DND-41 (cell line): ENCODE data around the gene CTDSP2.

Experiments used
- CTCF ChIP-seq: IDR thresholded peaks from 2 replicates; pipeline ENCODE4 v1.5.1; 2012; ENCODE audit warnings: borderline replicate concordance, low read length, moderate library complexity, mild to moderate bottlenecking; ENCODE audit not compliant: poor library complexity, severe bottlenecking; ENCODE audit errors: extremely low read depth
- EZH2 ChIP-seq: IDR thresholded peaks from 3 replicates; pipeline ENCODE4 v1.6.1; 2012; ENCODE audit warnings: borderline replicate concordance, low read depth, mild to moderate bottlenecking, moderate library complexity, low read length, inconsistent platforms; ENCODE audit not compliant: severe bottlenecking

GRCh38 chr12:57851552-57851951 lies 5.0 kb upstream of the CTDSP2 start:
- TF ChIP-seq CTCF (no peak), EZH2 (no peak)
